Measurements from ENCODE around the gene RNF222. TPM values are rescaled to one million over a fixed set of nuclear protein-coding genes. Genes with fewer than 3 reads are reported as not detected.

RNF222 gene
- total RNA-seq, 1 donor = not detected

GRCh38 chr17:8392674-8393469 is 4.8 kb downstream of the RNF222 start:
- H3K4me3 ChIP-seq (ENCODE audit: low read depth, low read length) = no peak overlapping the region
- TF ChIP-seq CTCF (IDR thresholded peaks at IDR 0.05; ENCODE audit: insufficient read depth, low read length) = no peak
- DNase-seq (ENCODE audit: low read depth) = no peak

GRCh38 chr17:8392274-8392673 is 5.4 kb downstream of the RNF222 start:
- no peak for DNase-seq (ENCODE audit: low read depth)
- H3K4me3 ChIP-seq (ENCODE audit: low read depth, low read length) = no peak overlapping the region

GRCh38 chr17:8391711-8392110 is 5.9 kb downstream of the RNF222 start:
- H3K4me3 ChIP-seq (ENCODE audit: low read depth, low read length) = no peak overlapping the region
- DNase-seq (ENCODE audit: low read depth) = peak; percentile 26
- TF ChIP-seq CTCF (IDR thresholded peaks at IDR 0.05; ENCODE audit: insufficient read depth, low read length) = no peak

More at GRCh38 chr17:8392274-8392673, 5.4 kb downstream of the RNF222 start:
- no peak for TF ChIP-seq CTCF (IDR thresholded peaks at IDR 0.05; ENCODE audit: insufficient read depth, low read length)

DNA sequence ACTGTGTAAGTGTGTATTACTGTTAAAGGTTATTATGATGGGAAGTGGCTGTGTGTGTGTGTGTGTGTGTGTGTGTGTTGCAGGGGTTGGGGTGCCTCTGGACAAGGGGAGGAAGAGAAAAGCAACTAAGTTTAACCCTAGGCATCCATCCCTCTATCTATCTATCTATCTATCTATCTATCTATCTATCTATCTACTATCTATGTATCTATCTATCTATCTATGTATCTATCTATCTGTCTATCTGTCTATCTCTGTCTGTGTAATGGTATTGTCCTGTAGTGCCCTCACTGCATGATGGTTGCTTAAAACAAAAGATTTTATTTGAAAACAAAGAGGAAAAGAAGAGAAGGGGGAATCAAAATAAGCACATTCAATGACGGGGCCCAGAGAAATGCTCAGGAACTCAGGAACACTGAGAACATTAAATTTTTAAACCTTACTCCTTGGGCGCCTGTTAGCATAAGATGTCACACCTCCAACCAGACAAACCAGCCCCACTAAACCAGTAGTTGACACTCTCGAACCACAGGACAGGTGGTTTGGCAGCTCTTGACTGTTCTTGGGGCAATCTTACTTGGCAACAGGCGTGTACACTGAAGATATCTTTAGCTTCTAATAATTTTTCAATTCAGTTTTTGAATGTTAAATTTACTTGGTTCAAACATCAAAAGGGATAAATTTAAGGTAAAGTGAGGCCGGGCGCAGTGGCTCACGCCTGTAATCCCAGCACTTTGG is 9.5 kb downstream of the RNF222 start:
- TF ChIP-seq CTCF (IDR thresholded peaks at IDR 0.05; ENCODE audit: insufficient read depth, low read length) = no peak
- no peak for DNase-seq (ENCODE audit: low read depth)
- H3K4me3 ChIP-seq (ENCODE audit: low read depth, low read length) = no peak overlapping the region

GRCh38 chr17:8386841-8387240 is 10.8 kb downstream of the RNF222 start:
- no peak for TF ChIP-seq CTCF (IDR thresholded peaks at IDR 0.05; ENCODE audit: insufficient read depth, low read length)
- DNase-seq (ENCODE audit: low read depth) = no peak
- no peak overlapping the region for H3K4me3 ChIP-seq (ENCODE audit: low read depth, low read length)

- H3K4me3 ChIP-seq (ENCODE audit: low read depth, low read length) = no peak overlapping the region
- no peak for TF ChIP-seq CTCF (IDR thresholded peaks at IDR 0.05; ENCODE audit: insufficient read depth, low read length)
- DNase-seq (ENCODE audit: low read depth) = peak; percentile 81
Measured at GRCh38 chr17:8384801-8385378, 12.7 kb downstream of the RNF222 start.

All from fibroblast of the aortic adventitia (primary cell).